Prostate gland (tissue), 2 donors: ENCODE measurements around the gene NR2E1.

ENCODE experiments used
- CTCF ChIP-seq, 4 experiments: fragments of 200-600 bp in 2 of 4; fragments of 450-650 bp in 2 of 4; sonication (generic) in 2 of 4; IDR thresholded peaks; 1 replicate in 3 of 4; 2 replicates in 1 of 4; pipeline ENCODE4 v1.5.1; 2016 to 2019; ENCODE audit warnings: antibody characterized with exemption in 4 of 4, mild to moderate bottlenecking in 2 of 4, moderate library complexity in 2 of 4
- POLR2A ChIP-seq: fragments of 450-650 bp; IDR thresholded peaks from one replicate; pipeline ENCODE4 v1.6.1; 2016; ENCODE audit warnings: antibody characterized with exemption, mild to moderate bottlenecking

GRCh38 chr6:108157234-108157980 lies 8.4 kb upstream of the NR2E1 start:
- TF ChIP-seq CTCF (IDR thresholded peaks at IDR 0.05): no peak
- TF ChIP-seq POLR2A: no peak
